Measurements from ENCODE around the gene ODC1. TPM values are rescaled to one million over a fixed set of nuclear protein-coding genes. Genes with fewer than 3 reads are reported as not detected.
A peak's percentile ranks its signal among the peaks of the same experiment; 100 is the strongest.
"Not testable (repeated sequence)": the region's sequence is repeated elsewhere in the genome, so short reads cannot be mapped to it uniquely, and the experiment has no call there.

ODC1 gene
- total and polyA plus RNA-seq, 2 donors (not counting 3 experiments of a cell fraction or from before 2014, with no cell fraction given), result 109 to 132 TPM

DNA sequence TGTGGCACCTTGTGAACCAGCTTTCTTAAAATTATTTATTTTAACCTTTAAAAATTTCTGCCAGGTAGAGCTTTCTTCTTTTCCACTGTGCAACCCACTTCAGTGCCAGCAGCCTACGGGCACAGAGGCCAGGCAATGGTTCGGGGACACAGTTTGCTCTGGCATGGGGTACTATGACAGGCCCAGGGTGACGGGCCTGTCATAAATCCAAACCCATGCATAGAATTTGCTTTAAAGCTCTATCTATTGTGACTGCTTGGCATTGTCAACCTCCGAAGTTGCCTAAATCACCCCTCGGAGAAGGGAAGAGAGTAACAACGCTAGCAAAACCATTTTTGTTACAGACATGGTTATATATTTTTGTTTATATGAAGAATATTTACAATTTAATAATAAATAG, 1.5 kb downstream of the ODC1 start:
- Histone ChIP-seq H3K4me2 (ENCODE audit: insufficient read depth, low read length) (peak overlapping the region; percentile 100), H4K20me1 (replicated peaks; ENCODE audit: control insufficient read depth, extremely low read depth, insufficient read depth, low read length) (peaks cover 2% of the 10 kb centered on the region), H2AFZ (ENCODE audit: low read depth, low read length) (no peak overlapping the region), H3K9me3 (replicated peaks; ENCODE audit: control insufficient read depth, insufficient read depth, low read length) (no peaks in the 10 kb centered on the region), H3K27ac (ENCODE audit: insufficient read depth, low read depth, low read length) (no peak overlapping the region), H3K36me3 (ENCODE audit: control insufficient read depth in 2 of 2, extremely low read depth in 1 of 2, insufficient read depth in 2 of 2, low read length in 2 of 2) (peaks cover 10 to 20% of the 10 kb centered on the region in 2 experiments), H3K9ac (replicated peaks; ENCODE audit: extremely low read depth, insufficient read depth, low read length) (peak overlapping the region; percentile 85), H3K4me3 (replicated peaks in 1 of 3; ENCODE audit: insufficient read depth in 1 of 3, low read depth in 1 of 3, low read length in 3 of 3) (peak overlapping the region; percentile 71 to 94 (median 88)), H3K9me1 (replicated peaks; ENCODE audit: control insufficient read depth, extremely low read depth, insufficient read depth, low read length) (no peaks in the 10 kb centered on the region), H3K4me1 (ENCODE audit: control insufficient read depth, extremely low read depth, insufficient read depth, low read length) (peaks cover 23% of the 10 kb centered on the region), H3K27me3 (ENCODE audit: control insufficient read depth in 2 of 2, insufficient read depth in 2 of 2, low read length in 2 of 2) (no peaks in the 10 kb centered on the region), H3K79me2 (ENCODE audit: control insufficient read depth, insufficient read depth, low read length) (peaks cover 42% of the 10 kb centered on the region)
- intact Hi-C loops (cut with micrococcal nuclease) (no loop called here), dilution Hi-C loops (cut with MboI; ENCODE audit: extremely low pct_ligation_motif_present, low sequenced_read_pairs) (no loop called here)
- CTCF ChIA-PET, result interaction anchor here (1.3 to 7.4 kb wide), 5 partner anchors 11 to 374 kb away, joined by 4 to 52 read pairs (median 10); no protein-coding TSS in a partner anchor
- TF ChIP-seq POLR2A (IDR thresholded peaks at IDR 0.05; ENCODE audit: low read depth, low read length) (no peak), GATA2 (IDR thresholded peaks at IDR 0.05; ENCODE audit: insufficient read depth, insufficient read length, low read depth, low read length) (no peak), POLR2AphosphoS5 (IDR thresholded peaks at IDR 0.05; ENCODE audit: insufficient read depth, low read depth, low read length) (no peak)
- no peak for DNase-seq (ENCODE audit: low read depth, low spot score)
- FAIRE-seq, result no peak
- BruUV-seq (replicated peaks), result no TSS peak
- POLR2A ChIA-PET, result no interaction called here

DNA sequence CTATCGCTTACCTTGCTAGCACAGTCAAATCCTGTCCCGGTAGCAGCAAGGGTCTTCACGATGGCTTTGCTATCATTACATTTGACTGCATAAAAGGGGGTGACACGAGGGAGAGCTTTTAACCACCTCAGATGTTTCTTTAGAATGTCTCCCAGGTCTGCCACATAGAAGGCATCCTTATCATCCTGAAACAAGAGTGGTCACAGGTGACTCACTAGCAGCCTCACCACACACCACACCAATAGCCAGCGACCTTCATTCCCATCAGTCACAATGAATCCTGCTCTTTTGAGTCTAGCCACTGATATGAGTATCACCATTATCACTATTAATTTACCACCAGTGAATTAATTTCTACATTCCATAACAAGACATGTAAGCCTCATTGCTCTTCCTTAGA, 3.7 kb downstream of the ODC1 start:
- Histone ChIP-seq H3K27me3 (ENCODE audit: control insufficient read depth in 2 of 2, insufficient read depth in 2 of 2, low read length in 2 of 2) (no peaks in the 10 kb centered on the region), H3K79me2 (ENCODE audit: control insufficient read depth, insufficient read depth, low read length) (peaks cover 42% of the 10 kb centered on the region), H3K4me3 (replicated peaks in 1 of 3; ENCODE audit: insufficient read depth in 1 of 3, low read depth in 1 of 3, low read length in 3 of 3) (no peak overlapping the region), H3K36me3 (ENCODE audit: control insufficient read depth in 2 of 2, extremely low read depth in 1 of 2, insufficient read depth in 2 of 2, low read length in 2 of 2) (peaks cover 20 to 28% of the 10 kb centered on the region in 2 experiments), H3K9me3 (replicated peaks; ENCODE audit: control insufficient read depth, insufficient read depth, low read length) (no peaks in the 10 kb centered on the region), H4K20me1 (replicated peaks; ENCODE audit: control insufficient read depth, extremely low read depth, insufficient read depth, low read length) (peaks cover 2% of the 10 kb centered on the region), H3K9ac (replicated peaks; ENCODE audit: extremely low read depth, insufficient read depth, low read length) (no peak overlapping the region), H3K4me1 (ENCODE audit: control insufficient read depth, extremely low read depth, insufficient read depth, low read length) (peaks cover 26% of the 10 kb centered on the region), H2AFZ (ENCODE audit: low read depth, low read length) (no peak overlapping the region), H3K4me2 (ENCODE audit: insufficient read depth, low read length) (no peak overlapping the region), H3K27ac (ENCODE audit: insufficient read depth, low read depth, low read length) (no peak overlapping the region), H3K9me1 (replicated peaks; ENCODE audit: control insufficient read depth, extremely low read depth, insufficient read depth, low read length) (no peaks in the 10 kb centered on the region)
- TF ChIP-seq, protein P1, sequence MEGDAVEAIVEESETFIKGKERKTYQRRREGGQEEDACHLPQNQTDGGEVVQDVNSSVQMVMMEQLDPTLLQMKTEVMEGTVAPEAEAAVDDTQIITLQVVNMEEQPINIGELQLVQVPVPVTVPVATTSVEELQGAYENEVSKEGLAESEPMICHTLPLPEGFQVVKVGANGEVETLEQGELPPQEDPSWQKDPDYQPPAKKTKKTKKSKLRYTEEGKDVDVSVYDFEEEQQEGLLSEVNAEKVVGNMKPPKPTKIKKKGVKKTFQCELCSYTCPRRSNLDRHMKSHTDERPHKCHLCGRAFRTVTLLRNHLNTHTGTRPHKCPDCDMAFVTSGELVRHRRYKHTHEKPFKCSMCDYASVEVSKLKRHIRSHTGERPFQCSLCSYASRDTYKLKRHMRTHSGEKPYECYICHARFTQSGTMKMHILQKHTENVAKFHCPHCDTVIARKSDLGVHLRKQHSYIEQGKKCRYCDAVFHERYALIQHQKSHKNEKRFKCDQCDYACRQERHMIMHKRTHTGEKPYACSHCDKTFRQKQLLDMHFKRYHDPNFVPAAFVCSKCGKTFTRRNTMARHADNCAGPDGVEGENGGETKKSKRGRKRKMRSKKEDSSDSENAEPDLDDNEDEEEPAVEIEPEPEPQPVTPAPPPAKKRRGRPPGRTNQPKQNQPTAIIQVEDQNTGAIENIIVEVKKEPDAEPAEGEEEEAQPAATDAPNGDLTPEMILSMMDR (IDR thresholded peaks at IDR 0.05; ENCODE audit: extremely low read depth in 1 of 2, insufficient read depth in 1 of 2, low read depth in 1 of 2, low read length in 2 of 2), result no peak
- TF ChIP-seq, protein P2, sequence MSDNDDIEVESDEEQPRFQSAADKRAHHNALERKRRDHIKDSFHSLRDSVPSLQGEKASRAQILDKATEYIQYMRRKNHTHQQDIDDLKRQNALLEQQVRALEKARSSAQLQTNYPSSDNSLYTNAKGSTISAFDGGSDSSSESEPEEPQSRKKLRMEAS (IDR thresholded peaks at IDR 0.05; ENCODE audit: insufficient read depth, insufficient read length), result no peak
- TF ChIP-seq POLR2AphosphoS5 (IDR thresholded peaks at IDR 0.05; ENCODE audit: insufficient read depth, low read depth, low read length) (no peak), JUN (IDR thresholded peaks at IDR 0.05; ENCODE audit: borderline replicate concordance, insufficient read depth, insufficient read length, low read depth) (no peak), FOS (IDR thresholded peaks at IDR 0.05; ENCODE audit: borderline replicate concordance, insufficient read depth, low read length) (no peak)
- intact Hi-C loops (cut with micrococcal nuclease) (no loop called here), dilution Hi-C loops (cut with MboI; ENCODE audit: extremely low pct_ligation_motif_present, low sequenced_read_pairs) (no loop called here)
- DNase-seq (ENCODE audit: low read depth, low spot score), result no peak
- CTCF ChIA-PET, result interaction anchor here (1.5 to 7.4 kb wide), 3 partner anchors 9 to 371 kb away, joined by 5 to 52 read pairs (median 10); no protein-coding TSS in a partner anchor
- BruUV-seq (replicated peaks), result no TSS peak
- POLR2A ChIA-PET, result no interaction called here
- FAIRE-seq, result no peak

DNA sequence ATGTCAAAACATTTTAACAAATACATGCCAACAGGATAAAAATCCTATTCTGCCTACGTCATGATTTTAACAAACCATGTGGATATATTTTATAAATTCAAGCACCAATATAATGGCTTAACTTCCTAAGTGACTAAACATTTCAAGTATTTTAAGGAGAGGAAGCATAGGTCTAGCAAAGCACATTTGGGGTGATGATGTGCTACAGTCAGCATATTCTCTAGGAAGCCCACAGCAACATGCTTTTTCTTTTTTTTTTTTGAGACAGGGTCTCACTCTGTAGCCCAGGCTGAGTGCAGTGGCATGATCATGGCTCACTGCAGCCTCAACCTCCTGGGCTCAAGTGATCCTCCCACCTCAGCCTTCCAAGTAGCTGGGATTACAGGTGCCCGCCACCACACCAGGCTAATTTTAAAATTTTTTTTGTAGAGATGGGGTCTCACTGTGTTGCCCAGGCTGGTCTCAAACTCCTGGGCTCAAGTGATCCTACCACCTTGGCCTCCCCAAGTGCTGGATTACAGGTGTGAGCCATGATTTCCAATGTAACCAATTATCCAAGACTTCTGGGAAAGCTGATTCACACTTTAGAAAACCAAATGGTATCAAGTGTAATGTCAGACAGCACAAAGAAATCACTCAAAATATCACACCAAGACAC, 5.5 kb downstream of the ODC1 start:
- H3K9ac ChIP-seq (replicated peaks; ENCODE audit: extremely low read depth, insufficient read depth, low read length); H4K20me1 ChIP-seq (replicated peaks; ENCODE audit: control insufficient read depth, extremely low read depth, insufficient read depth, low read length); dilution Hi-C loops (cut with MboI; ENCODE audit: extremely low pct_ligation_motif_present, low sequenced_read_pairs); H3K9me3 ChIP-seq (replicated peaks; ENCODE audit: control insufficient read depth, insufficient read depth, low read length); H2AFZ ChIP-seq (ENCODE audit: low read depth, low read length); POLR2A ChIA-PET; DNase-seq (ENCODE audit: low read depth, low spot score); H3K4me2 ChIP-seq (ENCODE audit: insufficient read depth, low read length); FAIRE-seq; H3K27ac ChIP-seq (ENCODE audit: insufficient read depth, low read depth, low read length); intact Hi-C loops (cut with micrococcal nuclease); H3K27me3 ChIP-seq (ENCODE audit: control insufficient read depth in 2 of 2, insufficient read depth in 2 of 2, low read length in 2 of 2); H3K4me3 ChIP-seq (replicated peaks in 1 of 3; ENCODE audit: insufficient read depth in 1 of 3, low read depth in 1 of 3, low read length in 3 of 3); H3K9me1 ChIP-seq (replicated peaks; ENCODE audit: control insufficient read depth, extremely low read depth, insufficient read depth, low read length); BruUV-seq (replicated peaks): not testable (repeated sequence)
- H3K79me2 ChIP-seq (ENCODE audit: control insufficient read depth, insufficient read depth, low read length), result peaks cover 37% of the 10 kb centered on the region
- CTCF ChIA-PET, result interaction anchor here (1.4 kb wide), 1 partner anchor 217 kb away, joined by 3 read pairs; no protein-coding TSS in a partner anchor
- H3K4me1 ChIP-seq (ENCODE audit: control insufficient read depth, extremely low read depth, insufficient read depth, low read length), result peaks cover 18% of the 10 kb centered on the region
- H3K36me3 ChIP-seq (ENCODE audit: control insufficient read depth in 2 of 2, extremely low read depth in 1 of 2, insufficient read depth in 2 of 2, low read length in 2 of 2), result peaks cover 23 to 28% of the 10 kb centered on the region in 2 experiments
